Esophagus mucosa (tissue), 1 donor: ENCODE results near the gene ARHGEF4. TPM values are rescaled to one million over a fixed set of nuclear protein-coding genes. Genes with fewer than 3 reads are reported as not detected.

Source experiments
- ATAC-seq: fragments of 200-7000 bp; cut with Tn5 transposase; one replicate; pipeline ENCODE4 v1.9.1; 2020
- total RNA-seq: library from RNA; stranded (reverse); gene quantifications from one replicate; pipeline ENCODE4 v1.2.4, GENCODE V29; 2023
- donor health status: DM: yes; HTN: yes; CAD: no.

Gene ARHGEF4
- 41.8 TPM for total RNA-seq

DNA sequence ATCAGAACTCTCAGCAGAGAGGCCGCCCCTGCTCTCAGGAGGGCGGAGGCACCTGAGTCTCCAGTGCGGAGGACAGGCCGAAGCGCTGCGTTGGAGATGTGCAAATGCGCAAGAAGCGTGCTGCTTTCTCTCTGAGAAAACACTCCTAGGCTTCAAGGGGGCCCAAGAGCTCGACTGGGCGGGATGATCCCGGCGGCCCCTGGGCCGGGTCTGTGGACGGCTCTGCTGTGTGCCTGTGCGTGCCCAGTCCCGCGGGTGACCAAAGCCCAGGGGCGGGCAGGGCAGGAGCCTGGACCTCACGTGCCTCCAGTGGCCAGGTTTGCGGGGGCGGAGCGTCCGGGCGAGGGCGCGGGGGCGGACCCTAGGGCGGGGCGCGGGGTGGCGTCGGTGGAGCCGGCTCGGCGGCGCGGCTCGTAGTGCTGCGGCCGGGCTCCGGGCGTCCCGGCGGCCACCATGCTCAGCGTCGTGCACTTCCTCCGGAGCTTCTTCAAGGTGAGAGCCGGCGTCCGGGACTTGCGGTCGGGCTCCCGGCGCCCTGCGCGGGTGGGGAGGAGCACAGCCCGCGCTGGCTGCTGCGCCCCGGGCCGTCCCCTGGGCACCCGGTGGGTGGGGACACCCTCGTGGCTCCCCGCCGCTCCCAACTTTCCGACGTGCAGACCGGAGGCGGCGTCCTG, at the start of gene ARHGEF4:
TSS of gene ARHGEF4 (plus strand) at position 414 of the 674 bp plus-strand sequence. CDS start at position 454, 40 bp downstream.
- ATAC-seq, result peak; percentile 81

- ATAC-seq, result no peak
Measured at GRCh38 chr2:130787841-130788240, 48.9 kb upstream of the ARHGEF4 start.

DNA sequence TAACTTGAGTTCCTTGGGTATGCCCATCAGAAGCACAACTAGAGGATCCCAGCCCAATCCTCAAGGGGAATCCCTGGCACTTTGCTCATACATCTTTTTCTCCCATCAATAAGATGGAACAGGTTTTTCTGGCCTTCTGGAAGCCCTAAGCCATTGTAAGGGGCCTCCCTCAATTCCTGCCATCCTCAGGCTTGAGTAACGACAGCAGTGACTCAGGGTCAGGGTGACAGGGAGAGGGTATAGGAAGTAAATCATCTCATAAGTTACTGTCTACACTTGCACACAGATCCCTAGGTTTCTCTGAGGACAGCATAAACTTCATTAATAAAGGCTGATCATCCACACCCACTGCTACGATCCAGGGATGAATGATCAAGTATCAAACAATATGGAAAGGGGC, 46.4 kb upstream of the ARHGEF4 start:
- peak; percentile 26 for ATAC-seq

GRCh38 chr2:130790804-130791616, 45.7 kb upstream of the ARHGEF4 start:
- no peak for ATAC-seq

- ATAC-seq, result no peak
Measured at GRCh38 chr2:130791617-130791939, 45.1 kb upstream of the ARHGEF4 start.

DNA sequence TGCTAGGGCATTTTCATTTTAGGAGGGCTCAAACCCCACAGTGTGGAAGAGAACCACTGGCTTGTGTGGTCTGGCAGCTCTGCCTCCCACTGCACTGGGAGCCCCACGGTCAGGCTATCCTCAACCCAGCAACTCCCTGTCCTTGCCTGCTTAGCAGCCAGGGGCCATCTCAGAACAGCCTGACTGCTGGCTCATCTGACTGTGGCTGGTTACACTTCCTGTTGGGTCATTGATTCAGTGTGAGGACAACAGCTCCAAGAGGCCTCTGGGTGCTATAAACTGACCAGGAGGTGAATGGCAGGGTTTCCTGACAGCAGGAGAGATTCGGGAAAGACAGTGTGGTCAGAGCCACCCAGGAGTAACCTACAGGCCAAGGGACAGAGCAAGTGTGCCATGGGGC, 41.3 kb upstream of the ARHGEF4 start:
- ATAC-seq, result no peak

- no peak for ATAC-seq
Measured at GRCh38 chr2:130796290-130796689, 40.4 kb upstream of the ARHGEF4 start.

GRCh38 chr2:130797493-130798435, 39.0 kb upstream of the ARHGEF4 start:
- peak; percentile 98 for ATAC-seq

DNA sequence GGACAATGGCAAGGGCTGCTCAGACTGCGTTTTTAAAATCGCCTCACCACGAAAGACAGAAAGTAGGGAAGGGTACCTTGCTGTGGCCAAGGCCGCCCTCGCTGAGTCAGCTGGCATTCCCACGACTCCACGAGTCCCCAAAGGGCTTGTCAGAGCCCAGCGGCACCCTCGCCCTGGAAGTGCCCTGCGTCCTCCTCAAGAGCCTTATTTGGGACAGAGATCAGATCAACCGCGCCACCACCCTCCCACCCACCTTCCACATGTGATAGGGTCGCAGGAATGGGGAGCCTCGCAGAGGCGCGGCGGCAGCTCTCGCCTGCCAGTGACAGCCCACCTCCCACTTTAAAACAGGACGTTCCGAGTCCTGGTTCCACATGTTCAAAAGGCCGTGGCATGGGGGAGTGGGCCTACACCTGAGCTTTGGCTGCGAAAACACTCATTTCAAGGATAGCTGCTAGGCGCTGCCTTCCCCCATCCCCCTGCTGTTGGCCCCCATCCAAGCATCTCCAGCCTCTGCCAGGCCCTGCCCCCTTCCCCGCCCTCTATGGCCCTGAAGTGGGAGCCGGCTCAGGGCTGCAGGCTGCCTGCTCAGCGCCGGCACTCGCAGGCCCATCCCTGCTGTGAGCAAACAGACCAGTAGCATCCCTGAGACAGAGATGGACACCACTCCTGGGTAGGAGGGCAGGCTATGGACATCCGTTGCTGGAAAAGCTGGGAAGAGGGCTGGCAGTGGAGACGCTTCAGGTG, 38.1 kb upstream of the ARHGEF4 start:
- ATAC-seq, result peak; percentile 1

GRCh38 chr2:130799295-130799694, 37.4 kb upstream of the ARHGEF4 start:
- ATAC-seq, result no peak

- no peak for ATAC-seq
Measured at GRCh38 chr2:130805613-130806012, 31.1 kb upstream of the ARHGEF4 start.

DNA sequence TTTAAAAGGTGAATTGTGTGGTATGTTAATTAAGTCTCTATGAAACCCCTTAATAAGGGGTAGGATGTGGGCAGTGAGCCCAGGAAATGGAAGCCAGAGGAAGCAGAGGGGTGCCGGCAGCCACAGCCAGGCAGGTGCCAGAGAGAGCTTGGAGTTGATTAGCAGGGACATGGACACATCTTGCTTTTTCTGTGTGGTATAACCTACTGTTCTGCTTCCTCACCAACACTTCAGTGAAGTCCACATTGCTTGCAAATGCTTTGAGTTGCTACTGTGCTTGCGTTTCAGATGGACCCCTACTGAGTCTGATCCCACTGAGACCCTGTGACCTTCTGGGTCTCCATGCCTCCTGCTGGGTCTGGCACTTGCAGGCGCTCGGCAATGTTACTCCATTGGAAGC, 30.3 kb upstream of the ARHGEF4 start:
- ATAC-seq, result no peak

GRCh38 chr2:130807659-130808385, 28.9 kb upstream of the ARHGEF4 start:
- ATAC-seq, result peak; percentile 95

DNA sequence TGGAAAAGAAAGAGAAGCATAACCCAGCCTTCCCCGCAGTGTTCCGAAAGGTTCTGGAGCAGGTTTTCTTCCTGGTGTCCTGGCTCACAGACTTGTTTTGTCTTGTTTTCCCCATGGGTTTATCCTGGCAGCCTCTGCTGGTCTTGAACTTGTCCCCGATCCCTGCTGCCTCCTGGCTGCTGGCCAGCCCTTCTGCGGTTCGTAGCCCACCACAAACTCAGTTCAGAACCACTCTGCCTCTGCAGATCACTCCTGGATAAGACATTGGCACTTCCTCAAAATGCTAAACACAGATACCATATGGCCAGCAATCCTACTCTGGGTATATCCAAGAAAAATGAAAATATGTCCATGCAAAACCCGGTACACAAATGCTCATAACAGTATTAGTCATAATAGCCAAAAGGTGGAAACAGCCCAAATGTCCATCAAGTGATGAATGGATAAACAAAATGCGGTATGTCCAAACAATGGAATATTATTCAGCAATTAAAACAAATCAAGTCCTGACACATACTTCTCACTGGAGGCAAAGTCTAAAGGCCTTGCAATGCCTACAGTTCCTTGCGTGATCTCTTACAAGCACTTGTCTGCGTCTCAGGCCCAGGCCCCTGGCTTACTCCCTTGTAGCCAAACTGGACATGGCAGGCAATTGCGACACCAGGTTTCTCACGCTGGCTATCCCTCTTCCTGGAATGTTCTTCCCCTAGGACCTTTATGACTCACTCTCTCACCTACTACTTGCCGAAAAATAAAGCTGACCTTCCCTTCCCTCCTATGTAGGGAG, 28.0 kb upstream of the ARHGEF4 start:
- peak; percentile 75 for ATAC-seq

DNA sequence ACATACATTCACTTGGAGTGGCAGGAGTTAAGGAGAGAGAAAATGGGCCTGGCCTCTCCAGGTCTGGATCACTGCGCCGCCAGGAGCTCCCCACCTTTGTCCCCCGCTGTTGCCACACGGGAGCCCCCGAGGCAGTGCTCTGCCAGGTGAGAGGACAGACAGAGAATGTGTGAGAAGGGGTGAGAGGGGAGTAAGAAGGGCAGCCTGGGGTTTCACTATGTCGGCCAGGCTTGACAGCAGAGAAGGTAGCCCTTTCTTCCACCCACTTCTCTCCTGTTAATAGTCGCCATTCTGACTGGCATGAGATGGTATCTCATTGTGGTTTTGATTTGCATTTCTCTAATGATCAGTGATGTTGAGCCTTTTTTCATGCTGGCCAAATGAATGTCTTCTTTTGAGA, 26.2 kb upstream of the ARHGEF4 start:
- no peak for ATAC-seq

GRCh38 chr2:130813722-130814121, 23.0 kb upstream of the ARHGEF4 start:
- ATAC-seq, result peak; percentile 37

DNA sequence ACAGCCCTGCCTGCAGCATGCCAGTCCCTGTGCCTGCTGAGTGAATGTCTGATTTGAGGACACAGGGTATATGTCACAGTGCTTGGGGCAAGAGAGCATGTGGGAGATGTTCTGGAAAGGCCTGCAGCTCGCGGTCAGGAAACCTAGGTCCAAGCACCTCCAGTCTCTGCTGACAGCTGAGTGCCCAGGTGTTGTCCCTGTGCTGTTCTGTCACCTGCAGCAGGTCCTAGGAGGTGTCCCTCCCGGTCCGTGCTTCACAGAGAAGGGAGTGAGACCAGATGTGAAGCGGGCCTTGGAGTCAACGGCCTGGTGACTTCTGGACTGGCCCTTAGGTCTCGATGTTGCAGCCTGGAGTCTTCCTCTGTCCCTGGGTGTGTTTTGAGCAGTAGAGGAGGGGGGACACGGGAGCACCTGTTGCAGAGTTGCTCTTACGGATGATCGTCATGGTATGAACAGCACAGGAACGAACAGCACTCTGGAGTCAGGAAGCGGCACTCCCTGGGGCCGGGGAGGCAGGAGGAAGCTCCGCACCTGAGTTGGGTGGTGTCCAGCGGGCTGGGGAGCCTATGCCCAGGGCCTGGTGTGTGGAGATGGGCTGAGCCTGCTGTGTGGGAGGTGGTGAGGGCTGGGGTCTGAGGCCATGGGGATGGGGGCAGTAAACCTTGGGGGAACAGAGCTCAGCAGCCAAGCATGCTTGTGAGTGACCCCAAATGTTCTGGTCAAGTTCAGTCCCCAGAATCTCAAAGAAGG, 21.6 kb upstream of the ARHGEF4 start:
- ATAC-seq, result no peak

GRCh38 chr2:130818809-130819208, 17.9 kb upstream of the ARHGEF4 start:
- peak; percentile 12 for ATAC-seq

DNA sequence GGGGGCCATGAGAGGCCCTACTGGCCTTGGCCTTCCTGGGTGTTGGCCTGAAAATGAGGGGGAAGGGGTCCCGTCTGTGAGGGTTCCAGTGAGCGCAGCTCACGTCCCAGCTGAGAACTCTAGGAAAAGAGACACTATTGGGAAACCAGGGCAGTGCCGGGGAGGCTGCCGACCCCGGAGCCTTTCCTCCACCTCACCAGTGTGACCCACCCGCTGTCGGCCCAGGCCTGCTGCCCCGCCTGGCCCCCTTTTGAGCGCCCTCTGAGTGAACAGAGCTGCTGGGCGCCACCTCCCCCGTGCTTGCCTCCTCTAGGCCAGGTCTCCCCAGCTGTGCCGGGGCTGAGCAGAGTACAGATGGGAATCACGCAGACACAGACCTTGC, 17.5 kb upstream of the ARHGEF4 start:
- no peak for ATAC-seq
